Measurements from ENCODE around the gene PIP5K1C. TPM values are rescaled to one million over a fixed set of nuclear protein-coding genes. Genes with fewer than 3 reads are reported as not detected.
A peak's percentile ranks its signal among the peaks of the same experiment; 100 is the strongest.

PIP5K1C gene
- total and polyA plus RNA-seq, 9 of the 15 experiments (the other 6 are each of a cell fraction or from before 2014, with no cell fraction given) = 0.38 to 22.1 (median 4.1) TPM

- DNase-seq (ENCODE audit: extremely low read depth in 1 of 4, low spot score in 3 of 4) (no peak), ATAC-seq (no peak)
- TF ChIP-seq ZNF449 (CRISPR knock-in tag; IDR thresholded peaks at IDR 0.05) (no peak), PRDM10 (IDR thresholded peaks at IDR 0.05; ENCODE audit: partially characterized antibody) (no peak), BHLHE40 (IDR thresholded peaks at IDR 0.05; ENCODE audit: low read length) (no peak), CREB1 (IDR thresholded peaks at IDR 0.05) (no peak), CREB1 (CRISPR knock-in tag; IDR thresholded peaks at IDR 0.05) (no peak), SIN3A (IDR thresholded peaks at IDR 0.05; ENCODE audit: borderline replicate concordance in 2 of 2, control insufficient read depth in 1 of 2, low read depth in 2 of 2, low read length in 2 of 2) (no peak), ZBTB7A (IDR thresholded peaks at IDR 0.05; ENCODE audit: borderline replicate concordance, control insufficient read depth, low read depth, low read length) (no peak), SLC30A9 (CRISPR knock-in tag; IDR thresholded peaks at IDR 0.05) (no peak), ZFP1 (CRISPR knock-in tag; IDR thresholded peaks at IDR 0.05) (no peak), SMAD1 (IDR thresholded peaks at IDR 0.05; ENCODE audit: low read depth, low read length, partially characterized antibody) (no peak), MCM2 (IDR thresholded peaks at IDR 0.05; ENCODE audit: low read depth) (no peak), EP400 (IDR thresholded peaks at IDR 0.05) (no peak), CAMTA2 (CRISPR knock-in tag; conservative IDR thresholded peaks at IDR 0.05) (no peak), XRCC4 (IDR thresholded peaks at IDR 0.05; ENCODE audit: extremely low read depth, insufficient read depth, insufficient read length) (no peak), ZNF644 (tag; IDR thresholded peaks at IDR 0.05; ENCODE audit: low read depth) (no peak), HNRNPL (IDR thresholded peaks at IDR 0.05; ENCODE audit: low read depth, low read length) (no peak), SIN3B (IDR thresholded peaks at IDR 0.05; ENCODE audit: low read depth) (no peak)
These were observed 41.2 kb downstream of the PIP5K1C start for GRCh38 chr19:3658870-3659745.

More at GRCh38 chr19:3658870-3659745, 41.2 kb downstream of the PIP5K1C start:
- Histone ChIP-seq H3K9me3 (replicated peaks; ENCODE audit: control insufficient read depth, insufficient read depth, low read depth, low read length) (no peaks in the 10 kb centered on the region), H3K4me1 (replicated peaks in 1 of 2; ENCODE audit: control insufficient read depth in 2 of 2, insufficient read depth in 2 of 2, low read length in 2 of 2) (peaks cover 0 to 41% of the 10 kb centered on the region in 2 experiments; a peak in 2 of 5 replicates), H3K4me3 (no peak overlapping the region), H3K9ac (ENCODE audit: insufficient read depth in 1 of 2, low read depth in 2 of 2, low read length in 2 of 2) (peak overlapping the region in 1 of 2 experiments; percentile 4; a peak in 2 of 4 replicates), H3K9me1 (ENCODE audit: control insufficient read depth, insufficient read depth, low read length) (no peaks in the 10 kb centered on the region), H3K27ac (ENCODE audit: extremely low read depth, low read depth, low read length) (no peak overlapping the region), H3K36me3 (ENCODE audit: control insufficient read depth, insufficient read depth, low read length) (peaks cover 69% of the 10 kb centered on the region; the same call in 2 of the 3 replicates), H3K79me2 (ENCODE audit: control insufficient read depth, insufficient read depth, low read length) (no peaks in the 10 kb centered on the region), H3K4me2 (ENCODE audit: insufficient read depth, low read length) (no peak overlapping the region), H3K27me3 (ENCODE audit: control insufficient read depth in 2 of 2, insufficient read depth in 2 of 2, low read length in 2 of 2) (no peaks in the 10 kb centered on the region), H4K20me1 (replicated peaks; ENCODE audit: control insufficient read depth, insufficient read depth, low read length) (no peaks in the 10 kb centered on the region), H2AFZ (ENCODE audit: low read depth, low read length) (no peak overlapping the region)
- BruUV-seq (replicated peaks) = no TSS peak
- FAIRE-seq = no peak
- intact Hi-C loops (cut with micrococcal nuclease) (no loop called here), in situ Hi-C loops (cut with MboI) (loop anchor here (5.0 kb wide), 1 partner anchor 188 kb away; no protein-coding TSS in a partner anchor)
- ChIA-PET CTCF (ENCODE audit: low intra/inter-chr PET ratio) (no interaction called here), POLR2A (interaction anchor here (0.6 to 3.5 kb wide), 2 partner anchors 12 to 294 kb away, joined by 3 to 16 read pairs; no protein-coding TSS in a partner anchor)
- 93% methylated on average over 33 of the region's 37 CpGs for WGBS (ENCODE audit: insufficient coverage, low coverage, missing lambda C conversion rate)
